HG02763 (cell line): ENCODE data around the gene KCTD14.
"Not testable (repeated sequence)": the region's sequence is repeated elsewhere in the genome, so short reads cannot be mapped to it uniquely, and the experiment has no call there.

Source experiments
- ATAC-seq: cut with Tn5 transposase; IDR thresholded peaks from one replicate; pipeline ENCODE4 v1.9.1; 2021; ENCODE audit warnings: mild to moderate bottlenecking, moderate library complexity; ENCODE audit not compliant: unreplicated experiment

The KCTD14 gene

GRCh38 chr11:78048561-78048960 lies 25.5 kb upstream of the KCTD14 start:
- no peak for ATAC-seq

GRCh38 chr11:78046486-78046854 lies 23.4 kb upstream of the KCTD14 start:
- no peak for ATAC-seq

- no peak for ATAC-seq
Observed at GRCh38 chr11:78045851-78046485, 22.9 kb upstream of the KCTD14 start.

GRCh38 chr11:78044706-78045105 lies 21.6 kb upstream of the KCTD14 start:
- ATAC-seq = no peak

GRCh38 chr11:78041843-78042440 lies 18.9 kb upstream of the KCTD14 start:
- no peak for ATAC-seq

- not testable (repeated sequence) for ATAC-seq
Observed at GRCh38 chr11:78041380-78041719, 18.3 kb upstream of the KCTD14 start.

GRCh38 chr11:78040691-78041379 lies 17.8 kb upstream of the KCTD14 start:
- ATAC-seq = no peak

- ATAC-seq = peak; percentile 76
Observed at GRCh38 chr11:78039919-78040671, 17.0 kb upstream of the KCTD14 start.

GRCh38 chr11:78039391-78039918 lies 16.4 kb upstream of the KCTD14 start:
- no peak for ATAC-seq

- no peak for ATAC-seq
Observed at GRCh38 chr11:78038697-78039313, 15.7 kb upstream of the KCTD14 start.

GRCh38 chr11:78037825-78038620 lies 14.9 kb upstream of the KCTD14 start:
- ATAC-seq = no peak

- ATAC-seq = no peak
Observed at GRCh38 chr11:78037056-78037455, 14.0 kb upstream of the KCTD14 start.

GRCh38 chr11:78036313-78036712 lies 13.2 kb upstream of the KCTD14 start:
- ATAC-seq = no peak

GRCh38 chr11:78034623-78035022 lies 11.5 kb upstream of the KCTD14 start:
- no peak for ATAC-seq

- ATAC-seq = no peak
Observed at GRCh38 chr11:78033040-78033439, 10.0 kb upstream of the KCTD14 start.

GRCh38 chr11:78032090-78032489 lies 9.0 kb upstream of the KCTD14 start:
- no peak for ATAC-seq

GRCh38 chr11:78031629-78032028 lies 8.6 kb upstream of the KCTD14 start:
- ATAC-seq = peak; percentile 67

- no peak for ATAC-seq
Observed at GRCh38 chr11:78030429-78031325, 7.6 kb upstream of the KCTD14 start.

GRCh38 chr11:78028423-78028822 lies 5.3 kb upstream of the KCTD14 start:
- not testable (repeated sequence) for ATAC-seq
